SK-N-MC (cell line): ENCODE measurements around the gene MAMLD1.

Source experiments
- EZH2 ChIP-seq: fragments of 200-600 bp; sonication (generic); IDR thresholded peaks from one replicate; pipeline ENCODE4 v1.6.1; 2017; ENCODE audit warnings: antibody characterized with exemption
- FOXP2 ChIP-seq: optimal IDR thresholded peaks from 2 replicates; pipeline ENCODE3; 2011; ENCODE audit warnings: mild to moderate bottlenecking, moderate library complexity; ENCODE audit not compliant: insufficient read depth; ENCODE audit errors: extremely low read length, control extremely low read depth
- POLR2AphosphoS5 ChIP-seq: IDR thresholded peaks from 2 replicates; pipeline ENCODE4 v1.6.1; 2012; ENCODE audit warnings: mild to moderate bottlenecking, low read depth, low read length, borderline replicate concordance

DNA sequence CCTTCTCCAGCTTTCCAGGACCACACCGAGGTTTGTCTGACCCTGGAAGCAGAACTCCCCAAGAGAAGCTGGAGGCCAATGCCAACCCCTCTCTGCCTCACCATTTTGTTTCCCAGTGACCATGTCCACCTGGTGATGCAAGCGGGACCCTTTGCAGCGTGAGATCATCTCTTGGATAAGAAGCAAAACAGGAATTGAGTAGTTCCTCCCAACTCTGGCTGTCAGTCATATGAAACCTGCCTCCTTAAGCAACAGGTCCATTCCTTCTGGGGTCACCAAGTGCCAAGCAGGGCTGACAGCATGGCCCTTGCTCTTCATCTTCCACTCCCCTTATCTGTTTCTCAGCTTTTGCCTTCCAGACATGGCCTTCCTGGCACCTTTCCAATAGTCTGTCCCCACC lies 164.0 kb downstream of the MAMLD1 start:
- TF ChIP-seq EZH2 (no peak), POLR2AphosphoS5 (no peak), FOXP2 (no peak)
